HG02798 (cell line): Measurements from ENCODE around the gene TTC38.

Source experiments
- ATAC-seq: cut with Tn5 transposase; IDR thresholded peaks from one replicate; pipeline ENCODE4 v1.9.1; 2021; ENCODE audit warnings: mild to moderate bottlenecking; ENCODE audit not compliant: unreplicated experiment, poor library complexity

TTC38 gene

DNA sequence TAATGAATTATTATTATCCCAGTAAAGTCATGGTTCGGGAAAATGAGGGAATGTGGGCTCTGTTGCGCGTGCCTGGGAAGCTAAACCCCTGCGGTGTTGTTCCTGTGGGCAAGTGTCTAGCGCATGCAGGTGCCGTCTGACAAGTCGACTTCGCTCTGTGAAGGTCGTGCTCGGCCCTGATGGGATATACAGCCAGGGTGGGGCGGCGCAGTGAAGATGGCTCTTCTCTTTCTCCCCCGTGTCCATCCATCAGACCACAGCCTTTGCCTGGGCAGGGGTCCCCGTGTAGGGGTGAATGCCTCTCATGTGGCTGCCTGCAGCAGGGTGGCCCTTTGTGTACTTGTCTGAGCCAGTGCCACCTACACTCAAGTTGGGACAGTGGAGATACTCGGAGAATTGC, 54.9 kb downstream of the TTC38 start:
- no peak for ATAC-seq

DNA sequence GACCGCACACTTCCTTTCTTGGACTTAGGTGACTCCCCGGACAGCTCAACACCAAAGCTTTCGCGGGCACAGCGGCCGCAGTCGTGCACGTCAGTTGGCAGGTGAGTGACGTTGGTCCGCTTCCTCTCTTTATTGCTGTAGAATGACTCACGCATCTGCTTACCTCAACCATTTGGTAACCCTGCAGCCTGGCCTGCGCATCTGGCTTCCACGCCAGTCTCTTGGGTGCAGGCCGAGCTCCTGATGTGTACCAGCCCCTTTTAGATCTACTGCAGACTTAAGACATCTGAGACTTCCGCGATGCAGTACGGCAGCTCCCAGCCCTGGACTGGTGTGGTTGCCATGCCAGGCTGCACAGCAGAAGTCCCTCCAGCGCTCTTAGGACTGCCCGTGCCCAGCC, 55.4 kb downstream of the TTC38 start:
- ATAC-seq: no peak

- ATAC-seq: no peak
These were observed 58.4 kb downstream of the TTC38 start for GRCh38 chr22:46326066-46326680.

GRCh38 chr22:46327691-46328465, 60.1 kb downstream of the TTC38 start:
- no peak for ATAC-seq

DNA sequence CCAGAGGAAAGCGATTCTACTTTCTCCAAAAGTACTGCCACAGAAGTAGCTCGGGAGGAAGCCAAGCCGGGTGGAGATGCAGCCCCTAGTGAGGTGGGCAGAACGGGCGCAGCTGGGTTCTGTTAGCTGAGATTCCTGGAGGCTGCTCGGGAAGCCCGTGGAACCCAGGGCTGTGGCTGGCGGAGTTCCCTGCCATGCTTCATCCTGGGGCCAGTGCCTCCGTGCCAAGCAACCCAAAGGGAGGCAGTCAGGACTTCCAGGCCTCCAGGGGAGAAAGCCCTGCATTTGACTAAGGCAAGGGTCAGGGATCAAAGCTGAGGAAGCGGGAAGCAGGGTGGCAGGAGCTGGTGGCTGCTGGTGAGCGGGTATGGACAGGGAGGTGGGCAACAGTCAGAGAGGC, 61.0 kb downstream of the TTC38 start:
- no peak for ATAC-seq

GRCh38 chr22:46329616-46330015, 61.8 kb downstream of the TTC38 start:
- ATAC-seq: no peak

- no peak for ATAC-seq
These were observed 62.6 kb downstream of the TTC38 start for GRCh38 chr22:46330426-46330825.

GRCh38 chr22:46331496-46331895, 63.7 kb downstream of the TTC38 start:
- ATAC-seq: no peak

DNA sequence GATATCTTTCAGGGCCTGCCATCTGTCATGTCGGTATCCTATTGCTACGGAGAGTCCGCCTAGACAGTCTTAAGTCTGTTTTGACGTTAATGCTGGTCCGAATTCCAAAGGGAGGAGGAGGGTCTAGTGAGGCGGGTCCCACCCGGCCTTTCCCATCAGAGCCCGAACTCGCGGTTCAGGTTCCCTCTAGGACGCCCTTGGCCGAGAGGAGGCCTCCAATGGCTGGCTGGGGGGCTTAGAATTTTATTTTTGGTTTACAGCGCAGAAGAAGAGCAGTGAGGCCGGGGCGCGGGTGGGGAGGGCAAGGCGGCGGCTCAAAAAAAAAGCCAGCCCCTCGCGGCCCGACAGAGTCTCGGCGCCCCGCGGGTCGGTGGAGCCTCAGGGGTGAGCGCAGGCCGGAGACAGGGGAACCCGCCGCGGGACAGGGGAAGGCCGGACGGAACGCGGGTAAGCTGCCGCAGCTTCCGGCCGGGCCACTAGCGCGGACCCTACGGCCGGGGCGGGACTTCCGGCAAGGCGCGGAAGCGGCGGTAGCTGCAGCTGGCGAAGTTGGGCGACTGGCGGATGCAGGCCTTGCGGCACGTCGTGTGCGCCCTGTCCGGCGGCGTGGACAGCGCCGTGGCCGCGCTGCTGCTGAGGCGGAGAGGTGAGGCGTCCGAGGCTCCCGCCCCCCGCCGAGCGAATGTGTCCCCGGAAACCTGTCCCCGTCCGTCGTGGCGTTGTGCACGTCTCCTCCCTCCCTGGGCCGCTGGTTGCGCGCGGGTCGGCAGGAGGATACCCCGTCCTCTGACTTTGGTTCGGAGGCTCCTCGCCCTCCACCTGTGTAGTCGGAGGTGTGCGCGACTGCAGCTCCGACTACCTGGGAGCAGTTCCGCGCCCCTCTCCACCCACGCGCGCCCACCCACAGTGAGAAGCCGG, 67.7 kb downstream of the TTC38 start, which contains the start of gene TRMU:
TSS of gene TRMU (plus strand) at position 514 of the 918 bp plus-strand sequence. CDS start at position 565, 51 bp downstream.
- peak; percentile 89 for ATAC-seq

DNA sequence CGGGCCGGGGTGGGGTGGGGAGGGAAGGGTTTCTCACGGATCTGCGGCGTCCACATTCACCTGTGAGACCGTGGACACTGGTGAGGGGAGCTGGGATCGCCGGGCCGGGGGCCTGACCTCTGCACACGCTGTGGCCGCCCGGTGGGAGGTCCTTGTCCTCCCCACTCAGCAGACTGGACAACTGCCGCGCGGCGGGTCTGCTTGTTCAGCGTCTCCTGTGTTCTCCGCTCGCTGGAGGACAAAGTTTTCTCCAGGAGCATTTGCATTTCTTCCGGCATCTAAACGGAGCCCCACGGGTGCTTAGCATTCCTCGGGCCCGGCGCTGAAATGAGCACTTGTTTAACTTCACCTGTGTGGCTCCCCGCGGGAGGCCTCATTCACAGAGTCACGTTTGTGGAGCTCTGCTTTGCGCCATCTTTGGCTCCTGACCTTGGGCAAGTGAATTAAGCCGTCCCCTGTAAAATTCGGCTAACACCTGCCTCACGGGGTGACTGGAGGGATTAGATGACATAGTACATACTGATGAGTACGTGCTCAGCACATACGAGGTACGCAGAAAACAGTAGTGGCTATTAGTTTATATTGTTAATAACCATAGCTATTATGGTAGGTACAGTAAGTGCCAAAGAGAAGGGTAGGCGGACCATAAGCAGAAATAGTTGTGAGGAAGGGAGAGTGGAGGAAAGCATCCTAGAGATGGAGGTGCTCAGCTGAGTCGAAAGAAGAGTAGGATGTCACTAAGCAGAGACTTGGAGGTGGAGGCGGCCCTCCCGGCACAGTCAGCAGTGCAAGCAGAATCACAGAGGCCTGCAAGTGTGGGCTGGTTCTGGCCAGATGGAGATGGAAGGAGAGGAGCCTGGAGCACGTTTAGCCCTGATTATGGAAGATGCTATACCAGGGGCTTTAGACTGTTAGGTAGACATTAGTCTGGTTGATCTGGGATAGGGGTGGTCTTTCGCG, 68.6 kb downstream of the TTC38 start:
- peak; percentile 6 for ATAC-seq

DNA sequence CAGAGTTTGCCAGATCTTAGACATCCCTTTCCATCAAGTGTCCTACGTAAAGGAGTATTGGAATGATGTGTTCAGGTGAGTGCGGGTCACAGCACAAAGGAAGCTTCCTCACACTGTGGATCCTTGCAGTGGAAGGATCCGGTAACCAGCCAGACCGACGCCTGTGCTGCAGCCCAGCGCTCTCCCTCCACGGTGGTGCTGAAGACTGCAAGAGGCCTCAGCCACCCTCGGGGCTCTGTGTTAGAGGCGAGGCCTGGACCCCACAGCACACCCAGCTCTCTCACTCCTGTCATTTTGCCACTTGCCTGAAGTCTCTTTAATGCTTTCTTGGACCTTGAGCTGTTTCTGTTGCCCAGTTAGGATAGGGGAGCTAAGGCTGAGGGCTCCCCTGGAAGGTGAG, 70.1 kb downstream of the TTC38 start:
- ATAC-seq: no peak

GRCh38 chr22:46338636-46339035, 70.8 kb downstream of the TTC38 start:
- no peak for ATAC-seq

DNA sequence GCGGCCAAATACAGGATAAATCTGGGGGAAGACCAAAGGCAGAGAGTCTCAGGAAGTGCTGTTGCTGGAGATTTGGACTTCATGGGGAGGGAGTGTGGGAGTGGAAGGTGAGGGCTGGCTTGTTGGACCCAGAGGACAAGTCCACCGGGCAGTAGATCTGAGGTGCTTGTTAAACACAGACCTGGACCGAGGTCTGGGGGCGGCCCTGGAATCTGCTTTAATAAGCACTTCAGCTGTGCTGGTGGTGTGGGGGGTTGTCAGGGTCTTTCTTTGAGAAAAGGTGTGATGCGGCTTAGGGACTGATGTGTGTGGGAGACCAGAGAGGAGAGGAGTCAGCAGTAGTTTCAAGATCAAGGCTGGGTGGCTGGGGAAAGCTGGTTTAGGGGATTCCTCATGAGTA, 72.1 kb downstream of the TTC38 start:
- ATAC-seq: no peak

DNA sequence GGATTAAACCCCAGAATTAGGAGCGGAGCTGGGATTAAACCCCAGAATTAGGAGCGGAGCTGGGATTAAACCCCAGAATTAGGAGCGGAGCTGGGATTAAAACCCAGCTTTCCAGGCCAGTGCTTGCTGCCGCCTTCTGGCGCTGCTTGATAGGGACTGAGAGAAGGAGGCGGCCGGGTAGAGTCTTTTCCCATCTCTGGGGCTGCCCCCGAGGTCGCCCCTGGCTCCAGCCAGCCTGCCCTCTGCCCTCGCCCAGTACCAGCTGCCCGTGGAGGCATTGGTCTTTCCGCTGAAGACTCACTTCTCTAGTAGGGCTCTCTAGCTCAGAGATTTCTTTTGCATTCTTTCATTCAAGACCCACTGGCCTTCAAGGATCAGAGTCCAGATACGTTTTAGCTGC, 72.9 kb downstream of the TTC38 start:
- no peak for ATAC-seq
